GM12872 (cell line): ENCODE results near the gene RBX1.

ENCODE experiments used
- TF ChIP-seq, protein P1 (sequence below): IDR thresholded peaks from 3 replicates; pipeline ENCODE4 v1.5.1; 2011; ENCODE audit warnings: low read depth, mild to moderate bottlenecking, low read length, moderate library complexity; ENCODE audit not compliant: insufficient read depth

The RBX1 gene

DNA sequence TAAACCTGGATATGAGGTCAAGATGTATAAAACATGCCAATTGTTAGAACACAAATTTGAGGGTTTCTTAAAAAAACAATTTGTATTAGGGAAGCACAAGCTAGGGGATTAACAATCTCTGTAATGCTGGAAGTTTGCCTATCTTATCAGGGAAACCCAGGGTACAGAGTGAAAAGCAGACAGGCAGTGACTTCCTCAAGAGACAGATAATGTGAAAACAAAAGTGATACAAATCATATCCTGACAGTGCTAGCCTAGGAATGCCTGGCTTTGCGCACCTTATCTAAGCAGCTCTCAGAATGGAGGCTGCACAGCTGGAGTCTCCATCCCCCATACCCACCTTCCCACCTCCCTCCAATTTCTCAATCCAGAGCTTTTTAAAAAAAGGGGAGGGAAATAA lies 22.5 kb upstream of the RBX1 start:
- TF ChIP-seq, protein P1, sequence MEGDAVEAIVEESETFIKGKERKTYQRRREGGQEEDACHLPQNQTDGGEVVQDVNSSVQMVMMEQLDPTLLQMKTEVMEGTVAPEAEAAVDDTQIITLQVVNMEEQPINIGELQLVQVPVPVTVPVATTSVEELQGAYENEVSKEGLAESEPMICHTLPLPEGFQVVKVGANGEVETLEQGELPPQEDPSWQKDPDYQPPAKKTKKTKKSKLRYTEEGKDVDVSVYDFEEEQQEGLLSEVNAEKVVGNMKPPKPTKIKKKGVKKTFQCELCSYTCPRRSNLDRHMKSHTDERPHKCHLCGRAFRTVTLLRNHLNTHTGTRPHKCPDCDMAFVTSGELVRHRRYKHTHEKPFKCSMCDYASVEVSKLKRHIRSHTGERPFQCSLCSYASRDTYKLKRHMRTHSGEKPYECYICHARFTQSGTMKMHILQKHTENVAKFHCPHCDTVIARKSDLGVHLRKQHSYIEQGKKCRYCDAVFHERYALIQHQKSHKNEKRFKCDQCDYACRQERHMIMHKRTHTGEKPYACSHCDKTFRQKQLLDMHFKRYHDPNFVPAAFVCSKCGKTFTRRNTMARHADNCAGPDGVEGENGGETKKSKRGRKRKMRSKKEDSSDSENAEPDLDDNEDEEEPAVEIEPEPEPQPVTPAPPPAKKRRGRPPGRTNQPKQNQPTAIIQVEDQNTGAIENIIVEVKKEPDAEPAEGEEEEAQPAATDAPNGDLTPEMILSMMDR, result no peak

DNA sequence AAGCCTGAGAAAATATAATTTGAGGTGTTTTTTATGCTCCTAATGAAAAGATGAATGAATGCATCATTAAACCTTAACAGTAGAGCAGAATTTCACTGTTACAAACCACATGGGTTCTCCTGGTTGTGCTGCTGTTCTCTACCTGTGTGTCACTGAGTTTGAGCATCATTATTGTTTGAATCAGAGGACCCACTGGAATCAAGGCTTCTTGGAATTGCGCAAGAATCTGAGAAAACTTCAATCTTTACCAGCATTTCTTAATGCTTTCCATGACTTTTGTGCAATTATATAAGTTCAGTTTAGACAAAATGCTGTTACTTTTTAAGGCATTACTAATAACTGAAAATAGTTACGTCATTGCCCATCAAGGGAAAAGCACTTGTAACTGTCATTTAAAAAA lies 18.8 kb upstream of the RBX1 start:
- TF ChIP-seq, protein P1, result no peak

DNA sequence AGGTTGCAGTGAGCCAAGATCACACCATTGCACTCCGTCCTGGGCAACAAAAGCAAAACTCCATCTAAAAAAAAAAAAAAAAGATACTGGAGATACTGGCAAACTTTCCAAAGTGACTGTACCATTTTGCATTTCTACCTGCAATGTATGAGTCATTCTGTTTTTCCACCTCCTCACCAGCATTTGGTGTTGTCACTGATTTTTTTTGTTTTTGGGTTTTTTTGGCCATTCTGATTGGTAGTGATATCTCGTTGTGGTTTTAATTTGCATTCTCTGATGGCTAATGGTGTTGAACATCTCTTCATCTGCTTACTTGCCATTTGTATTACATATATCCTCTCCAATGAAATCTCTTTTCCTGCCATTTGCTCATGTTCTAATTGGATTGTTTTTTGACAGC lies 12.0 kb upstream of the RBX1 start:
- TF ChIP-seq, protein P1, result no peak

DNA sequence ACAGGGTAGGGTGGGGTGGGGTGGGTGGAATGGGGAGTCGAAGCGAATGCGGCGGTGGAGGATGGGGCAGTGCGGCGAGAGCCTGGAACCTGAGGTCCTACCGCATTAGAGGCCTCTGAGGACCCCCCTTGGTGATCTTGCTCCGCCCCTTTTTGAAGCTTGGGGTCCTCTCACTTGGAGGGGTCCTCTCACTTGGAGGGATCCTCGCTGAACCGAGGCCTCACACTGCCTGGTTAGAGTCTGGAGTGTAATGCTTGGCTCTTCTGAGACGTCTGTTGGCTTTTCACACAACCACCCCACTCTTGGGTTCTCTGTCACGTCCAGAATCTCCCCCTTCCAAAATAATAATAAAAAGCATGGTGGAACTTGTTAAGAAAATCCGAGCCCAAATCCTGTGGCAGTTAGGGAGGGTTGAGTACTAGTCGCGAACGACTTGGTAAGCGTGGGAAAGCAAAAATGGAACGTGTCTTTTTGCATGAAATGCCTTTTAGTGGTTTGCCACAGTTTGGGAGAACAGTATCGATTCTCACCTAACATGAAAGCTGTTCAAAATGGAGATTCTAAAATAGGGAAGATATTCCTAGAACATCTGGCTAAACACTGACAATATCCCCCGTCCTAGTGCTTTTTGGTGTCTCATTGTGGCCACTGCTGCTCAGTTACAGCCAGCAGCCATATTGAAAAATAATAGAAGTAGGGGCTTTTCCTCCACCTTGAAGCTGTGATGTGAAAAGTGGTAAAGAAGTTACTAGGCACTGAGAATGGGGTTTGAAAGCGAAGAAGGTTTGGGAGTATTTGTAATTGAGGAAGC lies 822 bp downstream of the RBX1 start:
- TF ChIP-seq, protein P1, result no peak

DNA sequence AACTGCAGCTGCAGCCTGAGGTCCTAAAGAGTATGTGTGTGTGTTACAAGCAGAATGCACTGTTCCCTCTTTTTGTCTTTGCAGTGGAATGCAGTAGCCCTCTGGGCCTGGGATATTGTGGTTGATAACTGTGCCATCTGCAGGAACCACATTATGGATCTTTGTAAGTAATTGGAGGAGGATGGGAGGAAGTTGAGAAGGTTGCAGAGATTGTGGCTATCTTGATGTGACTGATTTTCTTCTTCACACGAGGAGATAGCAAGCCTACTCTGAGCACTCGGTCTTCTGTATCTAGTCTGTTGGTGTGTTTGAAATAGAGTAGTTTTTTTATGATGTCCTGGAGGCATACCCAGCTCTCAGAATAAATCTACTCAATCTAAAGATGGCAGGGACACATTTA lies 2.3 kb downstream of the RBX1 start:
- TF ChIP-seq, protein P1, result no peak

DNA sequence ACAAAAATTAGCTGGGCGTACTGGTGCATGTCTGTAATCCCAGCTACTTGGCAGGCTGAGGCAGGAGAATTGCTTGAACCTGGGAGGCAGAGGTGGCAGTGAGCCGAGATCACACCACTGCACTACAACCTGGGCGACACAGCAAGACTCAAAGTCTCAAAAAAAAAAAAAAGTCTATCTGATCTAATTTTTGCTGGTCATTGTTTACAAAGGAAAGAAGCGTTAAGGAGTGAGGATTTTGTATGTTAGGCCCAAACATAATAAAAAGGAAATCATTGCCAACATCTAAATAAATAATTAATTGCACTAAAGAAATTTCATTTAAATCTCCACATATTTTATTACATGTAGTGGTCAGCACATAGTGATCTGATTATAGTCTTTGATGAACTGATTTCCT lies 2.9 kb downstream of the RBX1 start:
- TF ChIP-seq, protein P1, result no peak

DNA sequence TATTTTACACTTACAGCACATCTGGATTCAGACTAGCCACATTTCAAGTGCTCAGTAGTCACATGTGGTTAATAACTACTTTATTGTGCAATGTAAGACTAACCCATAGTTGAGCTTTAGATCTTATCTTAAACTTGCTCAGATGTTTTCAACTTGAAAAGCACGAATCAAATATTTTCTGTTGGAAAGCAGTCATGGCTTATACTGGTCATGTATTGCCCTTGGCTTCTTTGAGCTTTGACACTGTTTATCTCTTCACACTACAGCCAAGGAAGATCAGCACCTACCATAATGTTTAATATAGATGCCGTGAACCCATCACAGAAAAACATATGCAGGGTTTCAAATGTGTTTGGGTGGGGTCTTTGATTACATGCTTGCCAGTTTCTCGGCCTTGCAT lies 4.4 kb downstream of the RBX1 start:
- TF ChIP-seq, protein P1, result no peak

DNA sequence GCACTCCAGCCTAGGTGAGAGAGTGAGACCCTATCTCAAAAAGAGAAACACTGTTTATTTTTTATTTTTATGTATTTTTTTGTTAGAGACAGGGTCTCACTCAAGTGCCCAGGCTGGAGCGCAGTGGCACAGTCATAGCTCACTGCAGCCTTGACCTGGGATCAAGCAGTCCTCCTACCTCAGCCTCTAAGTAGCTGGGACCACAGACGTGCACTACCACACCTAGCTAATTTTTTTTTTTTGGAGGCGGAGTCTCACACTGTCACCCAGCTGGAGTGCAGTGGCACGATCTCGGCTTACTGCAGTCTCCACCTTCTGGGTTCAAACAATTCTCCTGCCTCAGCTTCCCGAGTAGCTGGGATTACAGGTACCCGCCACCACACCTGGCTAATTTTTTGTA lies 6.4 kb downstream of the RBX1 start:
- TF ChIP-seq, protein P1, result no peak
